Heart left ventricle (tissue), 16 donors: ENCODE results near the gene LGALS7B. TPM values are rescaled to one million over a fixed set of nuclear protein-coding genes. Genes with fewer than 3 reads are reported as not detected.

Experiments
- ATAC-seq, 4 donors: fragments of 200-7000 bp; cut with Tn5 transposase; one replicate each; pipeline ENCODE4 v1.9.1; 2020 to 2022; ENCODE audit warnings: moderate library complexity in 4 of 4, mild to moderate bottlenecking in 3 of 4, moderate number of reproducible peaks in 1 of 4
- DNase-seq, 5 donors: peaks; one replicate each; pipeline ENCODE4 v3.0.0-alpha.2; 2020
- H3K27ac ChIP-seq, 12 donors: fragments of 200-600 bp; sonication (generic) in 4 of 12; one replicate each; pipeline versions ENCODE4 v1.5.0 to v1.8.0; 2016 to 2022; ENCODE audit warnings: mild to moderate bottlenecking in 2 of 12
- H3K27me3 ChIP-seq, 9 donors: fragments of 200-600 bp; sonication (generic) in 2 of 9; one replicate each; pipeline versions ENCODE4 v1.5.1 to v1.8.0; 2016 to 2022; ENCODE audit warnings: mild to moderate bottlenecking in 3 of 9
- H3K36me3 ChIP-seq, 9 donors: fragments of 200-600 bp; sonication (generic) in 2 of 9; one replicate each; pipeline versions ENCODE4 v1.5.0 to v1.8.0; 2018 to 2022; ENCODE audit warnings: mild to moderate bottlenecking in 2 of 9
- H3K4me1 ChIP-seq, 12 donors: fragments of 200-600 bp; sonication (generic) in 4 of 12; one replicate each; pipeline versions ENCODE4 v1.5.0 to v1.8.0; 2016 to 2022; ENCODE audit warnings: mild to moderate bottlenecking in 3 of 12
- H3K4me3 ChIP-seq, 12 donors: fragments of 200-600 bp; sonication (generic) in 4 of 12; one replicate each; pipeline versions ENCODE4 v1.5.0 to v1.8.0; 2017 to 2022; ENCODE audit warnings: mild to moderate bottlenecking in 9 of 12, moderate library complexity in 4 of 12
- H3K9me3 ChIP-seq, 12 donors: fragments of 200-600 bp; sonication (generic) in 4 of 12; one replicate each; pipeline versions ENCODE4 v1.5.0 to v1.8.0; 2016 to 2022; ENCODE audit warnings: mild to moderate bottlenecking in 1 of 12
- POLR2A ChIP-seq, 2 donors: fragments of 450-650 bp; IDR thresholded peaks; one replicate each; pipeline ENCODE4 v1.6.1; 2017; ENCODE audit warnings: antibody characterized with exemption in 2 of 2, mild to moderate bottlenecking in 2 of 2, moderate library complexity in 2 of 2
- WGBS, 4 donors: extraction: QIAGEN DNeasy Blood & Tissue Kit in 2 of 4; methylation state at CpG; one replicate each; pipeline versions ENCODE4 v1.1.5 to v1.1.7; 2013 to 2018; 5-methylcytosine and 5-hydroxymethylcytosine counted together
- intact Hi-C, 10 donors: fragments of 100-400 bp; cut with DNase I; formaldehyde crosslinking; loops; one replicate each; pipeline versions ENCODE4 v1.11.1 to v1.14.2; 2022
- polyA plus RNA-seq, 2 donors: library from polyadenylated mRNA; stranded (reverse); fragments of 200-250 nt; gene quantifications; one replicate each; pipeline ENCODE4 v1.2.3, GENCODE V29; 2013
- total RNA-seq, 9 donors: library from RNA; depleted of rRNA in 2 of 9; stranded (reverse); fragments of >200 nt in 2 of 9; fragmentation: NEBNext Ultra II Directional in 3 of 9; extraction: Animal tissue kit (Norgen Biotek cat#: 25700) in 3 of 9; gene quantifications; one replicate each; pipeline versions ENCODE4 v1.1.0 to v1.2.4, GENCODE V29; 2016 to 2023
- TF ChIP-seq, protein P1 (sequence below), 12 donors: fragments of 200-600 bp; sonication (generic) in 4 of 12; IDR thresholded peaks; one replicate each; pipeline versions ENCODE4 v1.5.0 to v1.8.0; 2018 to 2022; ENCODE audit warnings: antibody characterized with exemption in 12 of 12, mild to moderate bottlenecking in 5 of 12
- donor health status: ischemic (EF 13 %, LVEDD 7.1; RV severe dilation, severe dysfunction).
- donor health status: healthy with polysubstance abuse.
- donor health status: DM: no; HTN: yes; CAD: no.
- donor health status: DM: no; HTN: no; CAD: no.
- donor health status: ischemic (EF 25% LVEDD 6.9; RV normal size, moderate dysfunction).
- donor health status: ischemic (EF 25% LVEDD 5.7; RV mildly dilated, moderate dysfunction).
- donor health status: healthy.
- donor health status: DM: yes; HTN: yes; CAD: no.
- donor health status: ischemic (EF 35%, LVEDD 5.7; RV mildly dilated, moderate dysfunction).
- donor health status: nonischemic (EF 11% LVEDD 7.7; RV severe dilation, severe dysfunction).
- donor health status: DM: yes; HTN: yes; CAD: no.
- donor health status: PGD.
- donor health status: ischemic (EF 29% LVEDD 5.4; RV normal size, mild dysfunction).
- donor health status: nonischemic (EF 23%, LVEDD 6.1; RV moderate dilation, normal function).

LGALS7B gene
- total and polyA plus RNA-seq, 11 donors = not detected

DNA sequence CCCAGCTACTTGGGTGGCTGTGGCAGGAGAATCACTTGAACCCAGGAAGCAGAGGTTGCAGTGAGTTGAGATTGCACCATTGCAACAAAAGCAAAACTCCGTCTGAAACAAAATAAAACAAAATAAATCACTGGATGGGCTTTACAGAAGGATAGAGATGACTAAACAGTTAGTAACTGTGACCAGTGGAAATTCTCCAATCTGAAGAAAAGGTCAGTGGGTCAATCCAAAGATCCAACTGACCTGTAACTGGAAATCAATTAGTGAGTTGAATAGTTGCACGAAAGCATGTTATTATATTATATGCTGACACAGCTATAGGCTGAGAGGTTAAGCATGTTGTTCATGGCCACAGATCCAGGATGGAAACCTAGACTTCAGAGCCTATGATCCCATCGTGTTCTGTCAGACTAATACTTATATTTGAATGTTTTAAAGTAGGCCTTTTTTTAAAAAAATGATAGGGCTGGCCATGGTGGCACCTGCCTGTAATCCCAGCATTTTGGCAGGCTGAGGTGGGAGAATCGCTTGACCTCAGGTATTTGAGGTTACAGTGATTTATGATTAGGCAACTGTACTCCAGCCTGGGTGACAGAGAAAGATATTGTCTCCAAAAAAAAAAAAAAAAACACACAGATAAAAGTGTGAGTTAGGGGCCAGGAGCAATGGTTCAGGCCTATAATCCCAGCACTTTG is 41.2 kb downstream of the LGALS7B start:
- H3K27me3 ChIP-seq = no peaks in the 10 kb centered on the region
- H3K4me3 ChIP-seq = peak overlapping the region in 9 of 12 donors; percentile 43 to 90 (median 71)
- WGBS, 4 donors = 79 to 87% (median 84%) methylated on average over 4 of the region's 4 CpGs
- ATAC-seq (no peak), DNase-seq (no peak)
- no peaks in the 10 kb centered on the region for H3K9me3 ChIP-seq
- H3K4me1 ChIP-seq = peaks cover 0 to 49% (median 36%) of the 10 kb centered on the region in 12 donors
- intact Hi-C loops = loop anchor here in 6 of 10 donors (2.0 to 10.0 kb wide), 8 partner anchors 19 to 195 kb away; partner anchors contain the start of genes ACTN4 (in 1 of the 6), HNRNPL (in 1 of the 6), NFKBIB (in 1 of the 6) and SIRT2 (in 1 of the 6)
- no peak for TF ChIP-seq POLR2A (IDR thresholded peaks at IDR 0.05)
- TF ChIP-seq, protein P1, sequence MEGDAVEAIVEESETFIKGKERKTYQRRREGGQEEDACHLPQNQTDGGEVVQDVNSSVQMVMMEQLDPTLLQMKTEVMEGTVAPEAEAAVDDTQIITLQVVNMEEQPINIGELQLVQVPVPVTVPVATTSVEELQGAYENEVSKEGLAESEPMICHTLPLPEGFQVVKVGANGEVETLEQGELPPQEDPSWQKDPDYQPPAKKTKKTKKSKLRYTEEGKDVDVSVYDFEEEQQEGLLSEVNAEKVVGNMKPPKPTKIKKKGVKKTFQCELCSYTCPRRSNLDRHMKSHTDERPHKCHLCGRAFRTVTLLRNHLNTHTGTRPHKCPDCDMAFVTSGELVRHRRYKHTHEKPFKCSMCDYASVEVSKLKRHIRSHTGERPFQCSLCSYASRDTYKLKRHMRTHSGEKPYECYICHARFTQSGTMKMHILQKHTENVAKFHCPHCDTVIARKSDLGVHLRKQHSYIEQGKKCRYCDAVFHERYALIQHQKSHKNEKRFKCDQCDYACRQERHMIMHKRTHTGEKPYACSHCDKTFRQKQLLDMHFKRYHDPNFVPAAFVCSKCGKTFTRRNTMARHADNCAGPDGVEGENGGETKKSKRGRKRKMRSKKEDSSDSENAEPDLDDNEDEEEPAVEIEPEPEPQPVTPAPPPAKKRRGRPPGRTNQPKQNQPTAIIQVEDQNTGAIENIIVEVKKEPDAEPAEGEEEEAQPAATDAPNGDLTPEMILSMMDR (IDR thresholded peaks at IDR 0.05) = no peak
- peak overlapping the region in 7 of 12 donors; percentile 11 to 95 (median 93) for H3K27ac ChIP-seq
- H3K36me3 ChIP-seq = peaks cover 0 to 53% (median 41%) of the 10 kb centered on the region in 9 donors

DNA sequence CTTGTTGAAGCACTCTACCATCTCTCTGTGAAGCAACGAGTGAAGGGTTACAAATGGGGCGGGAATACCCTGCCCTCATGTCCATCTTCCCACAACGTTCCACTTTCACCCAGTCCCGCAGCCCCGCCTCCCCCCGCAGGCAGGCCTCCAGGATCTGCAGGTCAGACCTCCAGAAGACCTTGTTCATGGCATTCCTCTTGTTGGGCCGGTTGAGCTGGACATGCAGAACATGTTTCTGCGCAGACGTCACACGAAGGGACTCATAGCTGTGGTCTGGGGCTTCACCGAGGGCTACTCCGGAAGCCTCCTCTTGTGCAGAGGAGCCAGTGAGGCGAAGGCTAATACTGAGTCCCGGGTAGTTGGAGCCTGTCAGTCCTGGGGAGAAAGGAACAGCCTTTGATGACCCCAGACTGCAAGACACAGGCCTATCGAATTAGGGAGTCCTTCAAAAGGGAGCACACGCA is 42.2 kb downstream of the LGALS7B start:
- peak; percentile 56 to 74 (median 60) for ATAC-seq
- no peaks in the 10 kb centered on the region for H3K9me3 ChIP-seq
- WGBS, 4 donors = 3 to 7% (median 6%) methylated on average over 11 to 16 of the region's 16 CpGs
- H3K27me3 ChIP-seq = no peaks in the 10 kb centered on the region
- peaks cover 0 to 50% (median 34%) of the 10 kb centered on the region in 12 donors for H3K4me1 ChIP-seq
- peak; percentile 56 to 88 (median 77) for DNase-seq
- intact Hi-C loops = loop anchor here in 6 of 10 donors (1.0 to 10.0 kb wide), 9 partner anchors 18 to 196 kb away; partner anchors contain the start of genes NFKBIB (in 2 of the 6), SIRT2 (in 2 of the 6), ACTN4 (in 1 of the 6) and HNRNPL (in 1 of the 6)
- peaks cover 0 to 57% (median 47%) of the 10 kb centered on the region in 9 donors for H3K36me3 ChIP-seq
- H3K4me3 ChIP-seq = peak overlapping the region; percentile 43 to 90 (median 72)
- TF ChIP-seq, protein P1 (IDR thresholded peaks at IDR 0.05) = no peak
- TF ChIP-seq POLR2A (IDR thresholded peaks at IDR 0.05) = no peak
- peak overlapping the region; percentile 83 to 96 (median 94) for H3K27ac ChIP-seq

DNA sequence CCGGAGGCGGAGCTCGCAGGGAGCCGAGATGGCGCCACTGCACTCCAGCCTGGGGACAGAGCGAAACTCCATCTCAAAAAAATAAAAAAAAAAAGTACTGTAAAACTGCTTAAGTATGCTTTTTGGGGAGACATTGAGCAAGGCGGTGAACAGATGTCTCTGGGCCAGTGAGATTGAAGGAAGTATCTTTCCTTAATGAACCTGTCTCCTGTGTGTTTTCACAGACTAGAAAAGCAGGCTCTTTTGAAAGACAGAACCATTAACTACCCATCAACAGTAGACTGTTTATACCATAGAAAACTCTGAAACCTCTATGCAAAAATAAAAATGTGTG is 44.1 kb downstream of the LGALS7B start:
- intact Hi-C loops = loop anchor here in 8 of 10 donors (2.0 to 10.0 kb wide), 7 partner anchors 16 to 198 kb away; partner anchors contain the start of genes HNRNPL (in 3 of the 8), ACTN4 (in 1 of the 8), NFKBIB (in 1 of the 8) and SIRT2 (in 1 of the 8)
- no peaks in the 10 kb centered on the region for H3K9me3 ChIP-seq
- WGBS, 4 donors = 87 to 95% (median 92%) methylated on average over 7 of the region's 7 CpGs
- peaks cover 0 to 34% (median 21%) of the 10 kb centered on the region in 12 donors for H3K4me1 ChIP-seq
- H3K27me3 ChIP-seq = no peaks in the 10 kb centered on the region
- peaks cover 6 to 60% (median 55%) of the 10 kb centered on the region in 9 donors for H3K36me3 ChIP-seq
- DNase-seq (no peak), ATAC-seq (no peak)
- H3K27ac ChIP-seq = peak overlapping the region in 4 of 12 donors; percentile 90 to 96 (median 94)
- H3K4me3 ChIP-seq = no peak overlapping the region
- TF ChIP-seq, protein P1 (IDR thresholded peaks at IDR 0.05) = no peak

GRCh38 chr19:38834104-38834490 is 45.1 kb downstream of the LGALS7B start:
- 90 to 96% (median 93%) methylated on average over 4 of the region's 4 CpGs for WGBS, 4 donors
- H3K27ac ChIP-seq = peak overlapping the region in 2 of 12 donors; percentile 3 to 27
- H3K27me3 ChIP-seq = no peaks in the 10 kb centered on the region
- ATAC-seq (no peak), DNase-seq (no peak)
- TF ChIP-seq, protein P1 (IDR thresholded peaks at IDR 0.05) = no peak
- no peak for TF ChIP-seq POLR2A (IDR thresholded peaks at IDR 0.05)
- H3K9me3 ChIP-seq = no peaks in the 10 kb centered on the region
- intact Hi-C loops = loop anchor here in 6 of 10 donors (5.0 to 10.0 kb wide), 6 partner anchors 61 to 199 kb away; partner anchors contain the start of genes ACTN4 (in 1 of the 6), NFKBIB (in 1 of the 6) and SIRT2 (in 1 of the 6)
- peaks cover 0 to 34% (median 19%) of the 10 kb centered on the region in 12 donors for H3K4me1 ChIP-seq
- H3K4me3 ChIP-seq = no peak overlapping the region
- peaks cover 7 to 61% (median 55%) of the 10 kb centered on the region in 9 donors for H3K36me3 ChIP-seq
